Osteoblast (primary cell): ENCODE measurements around the gene KIAA0753. TPM values are rescaled to one million over a fixed set of nuclear protein-coding genes. Genes with fewer than 3 reads are reported as not detected.

Source experiments
- DNase-seq: peaks from one replicate; pipeline ENCODE4 v3.0.0; 2011; ENCODE audit warnings: low spot score, mixed read lengths; ENCODE audit not compliant: insufficient read length; ENCODE audit errors: missing footprints
- H2AFZ ChIP-seq: 2 replicates; pipeline ENCODE4 v1.6.0; 2011; ENCODE audit warnings: mild to moderate bottlenecking, low read length
- H3K27ac ChIP-seq: 2 replicates; pipeline ENCODE4 v1.5.1; 2011; ENCODE audit warnings: mild to moderate bottlenecking, low read depth, low read length, moderate library complexity
- H3K27me3 ChIP-seq: 2 replicates; pipeline ENCODE4 v1.6.0; 2012; ENCODE audit warnings: mild to moderate bottlenecking, control low read depth, inconsistent platforms, low read length, moderate library complexity; ENCODE audit not compliant: insufficient read depth
- H3K36me3 ChIP-seq: 2 replicates; pipeline ENCODE4 v1.5.1; 2011; ENCODE audit warnings: mild to moderate bottlenecking, low read length, control low read depth, moderate library complexity; ENCODE audit not compliant: insufficient read depth
- H3K4me1 ChIP-seq: 2 replicates; pipeline ENCODE4 v1.5.1; 2011; ENCODE audit warnings: mild to moderate bottlenecking, low read length, control low read depth, moderate library complexity; ENCODE audit not compliant: insufficient read depth
- H3K4me2 ChIP-seq: 2 replicates; pipeline ENCODE4 v1.6.0; 2011; ENCODE audit warnings: mild to moderate bottlenecking, low read length; ENCODE audit not compliant: insufficient read depth
- H3K4me3 ChIP-seq: fragments of 200-600 bp; sonication (generic); 3 replicates; pipeline ENCODE4 v1.5.1; 2012; ENCODE audit warnings: mild to moderate bottlenecking, low read length, inconsistent platforms; ENCODE audit not compliant: insufficient read depth
- H3K79me2 ChIP-seq: 2 replicates; pipeline ENCODE4 v1.6.0; 2012; ENCODE audit warnings: mild to moderate bottlenecking, low read length, control low read depth, inconsistent platforms; ENCODE audit not compliant: insufficient read depth
- H3K9me3 ChIP-seq: 2 replicates; pipeline ENCODE4 v1.5.1; 2011; ENCODE audit warnings: low read depth, low read length, control low read depth
- H4K20me1 ChIP-seq: 2 replicates; pipeline ENCODE4 v1.6.0; 2012; ENCODE audit warnings: mild to moderate bottlenecking, low read length, control low read depth; ENCODE audit not compliant: insufficient read depth
- total RNA-seq: library from RNA; depleted of rRNA; stranded (reverse); fragments of >200 nt; gene quantifications from 2 replicates; pipeline ENCODE4 v1.2.3, GENCODE V29; 2012
- TF ChIP-seq, protein P1 (sequence below): IDR thresholded peaks from 2 replicates; pipeline ENCODE4 v1.5.1; 2011; ENCODE audit warnings: mild to moderate bottlenecking, low read depth, low read length, moderate library complexity; ENCODE audit errors: extremely low read depth

Gene KIAA0753
- total RNA-seq, 1 donor = 17.0 TPM

GRCh38 chr17:6592173-6592572 lies 48.3 kb downstream of the KIAA0753 start:
- TF ChIP-seq, protein P1, sequence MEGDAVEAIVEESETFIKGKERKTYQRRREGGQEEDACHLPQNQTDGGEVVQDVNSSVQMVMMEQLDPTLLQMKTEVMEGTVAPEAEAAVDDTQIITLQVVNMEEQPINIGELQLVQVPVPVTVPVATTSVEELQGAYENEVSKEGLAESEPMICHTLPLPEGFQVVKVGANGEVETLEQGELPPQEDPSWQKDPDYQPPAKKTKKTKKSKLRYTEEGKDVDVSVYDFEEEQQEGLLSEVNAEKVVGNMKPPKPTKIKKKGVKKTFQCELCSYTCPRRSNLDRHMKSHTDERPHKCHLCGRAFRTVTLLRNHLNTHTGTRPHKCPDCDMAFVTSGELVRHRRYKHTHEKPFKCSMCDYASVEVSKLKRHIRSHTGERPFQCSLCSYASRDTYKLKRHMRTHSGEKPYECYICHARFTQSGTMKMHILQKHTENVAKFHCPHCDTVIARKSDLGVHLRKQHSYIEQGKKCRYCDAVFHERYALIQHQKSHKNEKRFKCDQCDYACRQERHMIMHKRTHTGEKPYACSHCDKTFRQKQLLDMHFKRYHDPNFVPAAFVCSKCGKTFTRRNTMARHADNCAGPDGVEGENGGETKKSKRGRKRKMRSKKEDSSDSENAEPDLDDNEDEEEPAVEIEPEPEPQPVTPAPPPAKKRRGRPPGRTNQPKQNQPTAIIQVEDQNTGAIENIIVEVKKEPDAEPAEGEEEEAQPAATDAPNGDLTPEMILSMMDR = no peak
- Histone ChIP-seq H3K4me1 (peaks cover 9% of the 10 kb centered on the region), H3K27me3 (no peaks in the 10 kb centered on the region), H2AFZ (no peak overlapping the region), H3K36me3 (peaks cover 59% of the 10 kb centered on the region), H3K4me2 (no peak overlapping the region), H3K27ac (peak overlapping the region; percentile 12), H4K20me1 (no peaks in the 10 kb centered on the region), H3K79me2 (peaks cover 2% of the 10 kb centered on the region), H3K9me3 (no peaks in the 10 kb centered on the region), H3K4me3 (no peak overlapping the region)
- DNase-seq = no peak

- TF ChIP-seq, protein P1 = no peak
- Histone ChIP-seq H3K4me1 (peaks cover 9% of the 10 kb centered on the region), H4K20me1 (no peaks in the 10 kb centered on the region), H3K36me3 (peaks cover 64% of the 10 kb centered on the region), H2AFZ (peak overlapping the region; percentile 14), H3K9me3 (no peaks in the 10 kb centered on the region), H3K79me2 (peaks cover 2% of the 10 kb centered on the region), H3K27me3 (no peaks in the 10 kb centered on the region), H3K4me3 (no peak overlapping the region), H3K4me2 (peak overlapping the region; percentile 4), H3K27ac (peak overlapping the region; percentile 12)
- DNase-seq = no peak
These were observed 48.8 kb downstream of the KIAA0753 start for GRCh38 chr17:6591599-6592158.

- no peaks in the 10 kb centered on the region for H4K20me1 ChIP-seq
- H3K79me2 ChIP-seq = peaks cover 2% of the 10 kb centered on the region
- H3K9me3 ChIP-seq = no peaks in the 10 kb centered on the region
- peaks cover 62% of the 10 kb centered on the region for H3K36me3 ChIP-seq
- no peak overlapping the region for H3K4me2 ChIP-seq
- DNase-seq = no peak
- H2AFZ ChIP-seq = no peak overlapping the region
- H3K27ac ChIP-seq = no peak overlapping the region
- H3K4me3 ChIP-seq = no peak overlapping the region
- no peaks in the 10 kb centered on the region for H3K27me3 ChIP-seq
- TF ChIP-seq, protein P1 = no peak
- H3K4me1 ChIP-seq = peaks cover 9% of the 10 kb centered on the region
These were observed 51.1 kb downstream of the KIAA0753 start for GRCh38 chr17:6589266-6589946.

- Histone ChIP-seq H3K27ac (no peak overlapping the region), H3K4me2 (no peak overlapping the region), H3K9me3 (no peaks in the 10 kb centered on the region), H3K4me3 (no peak overlapping the region), H3K27me3 (no peaks in the 10 kb centered on the region), H3K4me1 (peaks cover 9% of the 10 kb centered on the region), H4K20me1 (no peaks in the 10 kb centered on the region), H3K79me2 (peaks cover 2% of the 10 kb centered on the region), H2AFZ (no peak overlapping the region), H3K36me3 (peaks cover 69% of the 10 kb centered on the region)
- TF ChIP-seq, protein P1 = no peak
- no peak for DNase-seq
These were observed 52.3 kb downstream of the KIAA0753 start for GRCh38 chr17:6588165-6588564.
